Measurements from ENCODE around the gene MYL4.
"Not testable (repeated sequence)": the region's sequence is repeated elsewhere in the genome, so short reads cannot be mapped to it uniquely, and the experiment has no call there.

The MYL4 gene

GRCh38 chr17:47221154-47221553 is 12.0 kb downstream of the MYL4 start:
- DNase-seq (ENCODE audit: low read depth), result no peak

GRCh38 chr17:47222047-47222446 is 12.9 kb downstream of the MYL4 start:
- DNase-seq (ENCODE audit: low read depth), result no peak

- DNase-seq (ENCODE audit: low read depth), result no peak
These were observed 13.9 kb downstream of the MYL4 start for GRCh38 chr17:47223007-47223406.

- DNase-seq (ENCODE audit: low read depth), result no peak
These were observed 14.3 kb downstream of the MYL4 start for GRCh38 chr17:47223460-47223859.

GRCh38 chr17:47224077-47224476 is 14.9 kb downstream of the MYL4 start:
- DNase-seq (ENCODE audit: low read depth), result not testable (repeated sequence)

- no peak for DNase-seq (ENCODE audit: low read depth)
These were observed 15.8 kb downstream of the MYL4 start for GRCh38 chr17:47224966-47225365.

GRCh38 chr17:47225436-47225858 is 16.3 kb downstream of the MYL4 start:
- DNase-seq (ENCODE audit: low read depth), result peak; percentile 95

- DNase-seq (ENCODE audit: low read depth), result no peak
These were observed 17.0 kb downstream of the MYL4 start for GRCh38 chr17:47225911-47226688.

GRCh38 chr17:47227862-47228261 is 18.7 kb downstream of the MYL4 start:
- no peak for DNase-seq (ENCODE audit: low read depth)

- peak; percentile 95 for DNase-seq (ENCODE audit: low read depth)
These were observed 20.6 kb downstream of the MYL4 start for GRCh38 chr17:47229535-47230443.

GRCh38 chr17:47230864-47231263 is 21.7 kb downstream of the MYL4 start:
- DNase-seq (ENCODE audit: low read depth), result no peak

- no peak for DNase-seq (ENCODE audit: low read depth)
These were observed 22.2 kb downstream of the MYL4 start for GRCh38 chr17:47231334-47231733.

GRCh38 chr17:47231866-47232265 is 22.7 kb downstream of the MYL4 start:
- DNase-seq (ENCODE audit: low read depth), result no peak

- DNase-seq (ENCODE audit: low read depth), result no peak
These were observed 23.3 kb downstream of the MYL4 start for GRCh38 chr17:47232465-47232864.

GRCh38 chr17:47235506-47235905 is 26.4 kb downstream of the MYL4 start:
- no peak for DNase-seq (ENCODE audit: low read depth)

GRCh38 chr17:47235923-47236322 is 26.8 kb downstream of the MYL4 start:
- DNase-seq (ENCODE audit: low read depth), result no peak

- no peak for DNase-seq (ENCODE audit: low read depth)
These were observed 28.7 kb downstream of the MYL4 start for GRCh38 chr17:47237841-47238240.

GRCh38 chr17:47238321-47239010 is 29.3 kb downstream of the MYL4 start:
- DNase-seq (ENCODE audit: low read depth), result no peak

GRCh38 chr17:47239619-47239966 is 30.4 kb downstream of the MYL4 start:
- DNase-seq (ENCODE audit: low read depth), result no peak

GRCh38 chr17:47239967-47240651 is 31.0 kb downstream of the MYL4 start:
- peak; percentile 100 for DNase-seq (ENCODE audit: low read depth)

GRCh38 chr17:47240806-47241205 is 31.7 kb downstream of the MYL4 start:
- no peak for DNase-seq (ENCODE audit: low read depth)

GRCh38 chr17:47242648-47243047 is 33.5 kb downstream of the MYL4 start:
- DNase-seq (ENCODE audit: low read depth), result no peak
